K562 (cell line): ENCODE data around the gene MTHFR. TPM values are rescaled to one million over a fixed set of nuclear protein-coding genes. Genes with fewer than 3 reads are reported as not detected.
A peak's percentile ranks its signal among the peaks of the same experiment; 100 is the strongest.

Source experiments
- ARNT ChIP-seq, 2 experiments: fragments of 450-650 bp; IDR thresholded peaks; 2 replicates each; pipeline ENCODE4 v1.6.1; 2016; ENCODE audit warnings: mild to moderate bottlenecking in 1 of 2
- COPS2 ChIP-seq: fragments of 450-650 bp; conservative IDR thresholded peaks from 2 replicates; pipeline ENCODE4 v1.6.1; 2016; ENCODE audit warnings: mild to moderate bottlenecking, moderate library complexity
- DNMT1 ChIP-seq: fragments of 450-650 bp; IDR thresholded peaks from 2 replicates; pipeline ENCODE4 v1.6.1; 2016; ENCODE audit warnings: antibody characterized with exemption, mild to moderate bottlenecking
- FOXK2 ChIP-seq, 2 experiments: fragments of 450-650 bp; IDR thresholded peaks in 1 of 2; conservative IDR thresholded peaks in 1 of 2; 2 replicates each; pipeline ENCODE4 v1.6.1; 2016; ENCODE audit warnings: low read depth in 2 of 2, mild to moderate bottlenecking in 1 of 2
- PHB ChIP-seq: fragments of 250-450 bp; sonication (Bioruptor Pico); IDR thresholded peaks from 2 replicates; pipeline ENCODE4 v1.5.0; 2021
- ZNF76 ChIP-seq: fragments of 250-450 bp; sonication (Bioruptor Pico); IDR thresholded peaks from 2 replicates; pipeline ENCODE4 v1.4.0; 2020; ENCODE audit warnings: mild to moderate bottlenecking, moderate library complexity, borderline replicate concordance
- polyA plus RNA-seq, 8 experiments: library from polyadenylated mRNA; depleted of rRNA in 4 of 8; stranded (reverse) in 5 of 8; unstranded in 3 of 8; fragments of >200 nt; fragmentation: Nextera tagmentation in 2 of 8; fragmentation: Illumina TruSeq in 1 of 8; extraction: Ambion mirVana in 2 of 8; extraction: Trizol in 1 of 8; gene quantifications; 2 replicates each; pipeline versions ENCODE4 v1.2.1 to v1.2.3, GENCODE V29; 2011 to 2014; ENCODE audit warnings: inconsistent platforms in 1 of 8, missing spikeins in 1 of 8
- total RNA-seq, 7 experiments: library from RNA; depleted of rRNA in 6 of 7; stranded (reverse); fragments of >200 nt in 6 of 7; fragmentation: Illumina TruSeq in 2 of 7; extraction: Trizol in 2 of 7; gene quantifications; 2 replicates each; pipeline versions ENCODE4 v1.2.1 to v1.2.3, GENCODE V29; 2011 to 2021; ENCODE audit warnings: low replicate concordance in 1 of 7
- TF ChIP-seq, protein P1 (sequence below): fragments of 200-800 bp; sonication (Bioruptor generic); IDR thresholded peaks from 2 replicates; pipeline ENCODE4 v1.6.1; 2016; ENCODE audit warnings: missing genetic modification characterization, missing compliant biosample characterization
- TF ChIP-seq, protein P2 (sequence below): fragments of 250-450 bp; sonication (Bioruptor Pico); IDR thresholded peaks from 2 replicates; pipeline ENCODE4 v1.5.0; 2021
- TF ChIP-seq, protein P3 (sequence below): fragments of 250-450 bp; sonication (Bioruptor Pico); IDR thresholded peaks from 2 replicates; pipeline ENCODE4 v1.8.0; 2022; ENCODE audit warnings: moderate library complexity, mild to moderate bottlenecking, inconsistent platforms
- TF ChIP-seq, protein P4 (sequence below), 2 experiments: fragments of 450-650 bp; IDR thresholded peaks; 2 replicates each; pipeline ENCODE4 v1.6.1; 2018; ENCODE audit warnings: mild to moderate bottlenecking in 2 of 2, low read depth in 1 of 2; ENCODE audit not compliant: partially characterized antibody in 2 of 2

Gene MTHFR
- total and polyA plus RNA-seq, 9 of the 15 experiments (the other 6 are each of a cell fraction or from before 2014, with no cell fraction given): 5.0 to 104 (median 62.6) TPM

DNA sequence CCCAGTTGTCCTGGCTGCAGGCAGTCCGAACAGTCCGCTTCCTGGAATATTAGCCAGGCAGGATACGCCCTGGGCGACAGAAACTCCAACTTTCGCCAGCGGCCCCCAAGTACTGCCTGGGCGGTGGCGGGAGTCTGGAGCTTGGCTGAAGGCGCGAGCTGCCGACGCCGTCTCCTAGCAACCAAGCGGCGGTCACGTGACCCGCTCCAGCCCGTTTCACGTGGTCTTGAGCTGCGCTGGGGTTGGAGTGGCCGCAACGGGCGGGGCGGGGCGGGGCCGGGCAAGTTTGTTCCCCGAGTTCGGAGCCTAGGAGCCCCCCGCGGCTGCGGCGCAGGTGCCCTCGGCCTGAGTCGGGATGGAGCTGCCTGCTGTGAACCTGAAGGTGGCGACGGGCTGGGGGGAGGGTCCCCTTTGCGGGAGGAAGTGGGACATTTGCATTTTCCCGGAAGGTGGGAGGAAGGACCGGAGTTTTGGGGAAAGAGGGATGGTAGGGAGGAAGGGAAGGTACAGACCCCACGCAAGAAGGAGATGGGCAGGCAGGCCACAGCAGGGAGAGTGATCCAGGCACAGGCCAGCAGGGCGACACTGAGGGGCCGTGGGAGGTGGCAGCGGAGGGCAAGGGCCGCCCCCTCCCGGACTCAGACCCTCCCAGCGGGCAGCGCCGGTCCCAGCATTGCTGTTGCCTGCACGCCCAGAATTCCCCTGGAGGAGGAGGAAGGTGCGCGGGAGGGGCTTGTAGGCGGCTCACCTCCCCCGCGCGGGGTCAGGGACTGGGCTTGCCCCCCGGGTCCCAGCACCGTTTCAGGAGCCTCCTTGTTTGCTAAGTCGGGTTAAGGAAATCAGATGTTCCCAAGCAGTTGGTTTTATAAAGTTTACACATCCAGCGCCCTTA, 69.7 kb downstream of the MTHFR start, which contains the start of gene AGTRAP (continued):
- TF ChIP-seq ARNT (IDR thresholded peaks at IDR 0.05) (no peak), FOXK2 (conservative IDR thresholded peaks at IDR 0.05 in 1 of 2, IDR thresholded peaks at IDR 0.05 in 1 of 2; ENCODE audit: low read depth in 2 of 2) (peak in 1 of 2 experiments; percentile 80; a peak in 2 of 4 replicates), COPS2 (no peak), DNMT1 (no peak), PHB (CRISPR knock-in tag) (no peak), ZNF76 (CRISPR knock-in tag) (no peak)
- TF ChIP-seq, protein P1, sequence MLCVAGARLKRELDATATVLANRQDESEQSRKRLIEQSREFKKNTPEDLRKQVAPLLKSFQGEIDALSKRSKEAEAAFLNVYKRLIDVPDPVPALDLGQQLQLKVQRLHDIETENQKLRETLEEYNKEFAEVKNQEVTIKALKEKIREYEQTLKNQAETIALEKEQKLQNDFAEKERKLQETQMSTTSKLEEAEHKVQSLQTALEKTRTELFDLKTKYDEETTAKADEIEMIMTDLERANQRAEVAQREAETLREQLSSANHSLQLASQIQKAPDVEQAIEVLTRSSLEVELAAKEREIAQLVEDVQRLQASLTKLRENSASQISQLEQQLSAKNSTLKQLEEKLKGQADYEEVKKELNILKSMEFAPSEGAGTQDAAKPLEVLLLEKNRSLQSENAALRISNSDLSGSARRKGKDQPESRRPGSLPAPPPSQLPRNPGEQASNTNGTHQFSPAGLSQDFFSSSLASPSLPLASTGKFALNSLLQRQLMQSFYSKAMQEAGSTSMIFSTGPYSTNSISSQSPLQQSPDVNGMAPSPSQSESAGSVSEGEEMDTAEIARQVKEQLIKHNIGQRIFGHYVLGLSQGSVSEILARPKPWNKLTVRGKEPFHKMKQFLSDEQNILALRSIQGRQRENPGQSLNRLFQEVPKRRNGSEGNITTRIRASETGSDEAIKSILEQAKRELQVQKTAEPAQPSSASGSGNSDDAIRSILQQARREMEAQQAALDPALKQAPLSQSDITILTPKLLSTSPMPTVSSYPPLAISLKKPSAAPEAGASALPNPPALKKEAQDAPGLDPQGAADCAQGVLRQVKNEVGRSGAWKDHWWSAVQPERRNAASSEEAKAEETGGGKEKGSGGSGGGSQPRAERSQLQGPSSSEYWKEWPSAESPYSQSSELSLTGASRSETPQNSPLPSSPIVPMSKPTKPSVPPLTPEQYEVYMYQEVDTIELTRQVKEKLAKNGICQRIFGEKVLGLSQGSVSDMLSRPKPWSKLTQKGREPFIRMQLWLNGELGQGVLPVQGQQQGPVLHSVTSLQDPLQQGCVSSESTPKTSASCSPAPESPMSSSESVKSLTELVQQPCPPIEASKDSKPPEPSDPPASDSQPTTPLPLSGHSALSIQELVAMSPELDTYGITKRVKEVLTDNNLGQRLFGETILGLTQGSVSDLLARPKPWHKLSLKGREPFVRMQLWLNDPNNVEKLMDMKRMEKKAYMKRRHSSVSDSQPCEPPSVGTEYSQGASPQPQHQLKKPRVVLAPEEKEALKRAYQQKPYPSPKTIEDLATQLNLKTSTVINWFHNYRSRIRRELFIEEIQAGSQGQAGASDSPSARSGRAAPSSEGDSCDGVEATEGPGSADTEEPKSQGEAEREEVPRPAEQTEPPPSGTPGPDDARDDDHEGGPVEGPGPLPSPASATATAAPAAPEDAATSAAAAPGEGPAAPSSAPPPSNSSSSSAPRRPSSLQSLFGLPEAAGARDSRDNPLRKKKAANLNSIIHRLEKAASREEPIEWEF (CRISPR knock-in tag): no peak
- TF ChIP-seq, protein P2, sequence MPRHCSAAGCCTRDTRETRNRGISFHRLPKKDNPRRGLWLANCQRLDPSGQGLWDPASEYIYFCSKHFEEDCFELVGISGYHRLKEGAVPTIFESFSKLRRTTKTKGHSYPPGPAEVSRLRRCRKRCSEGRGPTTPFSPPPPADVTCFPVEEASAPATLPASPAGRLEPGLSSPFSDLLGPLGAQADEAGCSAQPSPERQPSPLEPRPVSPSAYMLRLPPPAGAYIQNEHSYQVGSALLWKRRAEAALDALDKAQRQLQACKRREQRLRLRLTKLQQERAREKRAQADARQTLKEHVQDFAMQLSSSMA (CRISPR knock-in tag): no peak
- TF ChIP-seq, protein P3, sequence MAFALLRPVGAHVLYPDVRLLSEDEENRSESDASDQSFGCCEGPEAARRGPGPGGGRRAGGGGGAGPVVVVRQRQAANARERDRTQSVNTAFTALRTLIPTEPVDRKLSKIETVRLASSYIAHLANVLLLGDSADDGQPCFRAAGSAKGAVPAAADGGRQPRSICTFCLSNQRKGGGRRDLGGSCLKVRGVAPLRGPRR (CRISPR knock-in tag): no peak
- TF ChIP-seq, protein P4, sequence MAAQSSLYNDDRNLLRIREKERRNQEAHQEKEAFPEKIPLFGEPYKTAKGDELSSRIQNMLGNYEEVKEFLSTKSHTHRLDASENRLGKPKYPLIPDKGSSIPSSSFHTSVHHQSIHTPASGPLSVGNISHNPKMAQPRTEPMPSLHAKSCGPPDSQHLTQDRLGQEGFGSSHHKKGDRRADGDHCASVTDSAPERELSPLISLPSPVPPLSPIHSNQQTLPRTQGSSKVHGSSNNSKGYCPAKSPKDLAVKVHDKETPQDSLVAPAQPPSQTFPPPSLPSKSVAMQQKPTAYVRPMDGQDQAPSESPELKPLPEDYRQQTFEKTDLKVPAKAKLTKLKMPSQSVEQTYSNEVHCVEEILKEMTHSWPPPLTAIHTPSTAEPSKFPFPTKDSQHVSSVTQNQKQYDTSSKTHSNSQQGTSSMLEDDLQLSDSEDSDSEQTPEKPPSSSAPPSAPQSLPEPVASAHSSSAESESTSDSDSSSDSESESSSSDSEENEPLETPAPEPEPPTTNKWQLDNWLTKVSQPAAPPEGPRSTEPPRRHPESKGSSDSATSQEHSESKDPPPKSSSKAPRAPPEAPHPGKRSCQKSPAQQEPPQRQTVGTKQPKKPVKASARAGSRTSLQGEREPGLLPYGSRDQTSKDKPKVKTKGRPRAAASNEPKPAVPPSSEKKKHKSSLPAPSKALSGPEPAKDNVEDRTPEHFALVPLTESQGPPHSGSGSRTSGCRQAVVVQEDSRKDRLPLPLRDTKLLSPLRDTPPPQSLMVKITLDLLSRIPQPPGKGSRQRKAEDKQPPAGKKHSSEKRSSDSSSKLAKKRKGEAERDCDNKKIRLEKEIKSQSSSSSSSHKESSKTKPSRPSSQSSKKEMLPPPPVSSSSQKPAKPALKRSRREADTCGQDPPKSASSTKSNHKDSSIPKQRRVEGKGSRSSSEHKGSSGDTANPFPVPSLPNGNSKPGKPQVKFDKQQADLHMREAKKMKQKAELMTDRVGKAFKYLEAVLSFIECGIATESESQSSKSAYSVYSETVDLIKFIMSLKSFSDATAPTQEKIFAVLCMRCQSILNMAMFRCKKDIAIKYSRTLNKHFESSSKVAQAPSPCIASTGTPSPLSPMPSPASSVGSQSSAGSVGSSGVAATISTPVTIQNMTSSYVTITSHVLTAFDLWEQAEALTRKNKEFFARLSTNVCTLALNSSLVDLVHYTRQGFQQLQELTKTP (IDR thresholded peaks at IDR 0.05; ENCODE audit: low read depth in 1 of 2, partially characterized antibody in 2 of 2): no peak
